Activated CD4-positive, alpha-beta T cell treated with anti-CD3 and anti-CD28 coated beads, Interleukin-10, Interleukin-2, amounts not matched to agents 100 ng/mL and 50 ng/mL, durations not matched to agents 16 hours and 8 hours (primary cell): Measurements from ENCODE around the gene SELENOW.
"Not testable (repeated sequence)": the region's sequence is repeated elsewhere in the genome, so short reads cannot be mapped to it uniquely, and the experiment has no call there.

Experiments
- DNase-seq: peaks from one replicate; pipeline ENCODE4 v3.0.0-alpha.2; 2020

SELENOW gene

GRCh38 chr19:47778049-47778953, at the start of gene SELENOW:
Gene SELENOW, plus strand, starts transcription at chr19:47778703. Its CDS starts 83 bp downstream, at chr19:47778786.
- DNase-seq = peak; percentile 87

GRCh38 chr19:47729468-47729798, 49.1 kb upstream of the SELENOW start:
- DNase-seq = no peak

GRCh38 chr19:47729799-47730520, 48.5 kb upstream of the SELENOW start:
- DNase-seq = peak; percentile 60

- DNase-seq = no peak
These were observed 48.0 kb upstream of the SELENOW start for GRCh38 chr19:47730521-47730889.

- DNase-seq = no peak
These were observed 47.6 kb upstream of the SELENOW start for GRCh38 chr19:47730910-47731309.

GRCh38 chr19:47735131-47735530, 43.4 kb upstream of the SELENOW start:
- no peak for DNase-seq

GRCh38 chr19:47740866-47741519, 37.5 kb upstream of the SELENOW start:
- DNase-seq = no peak

GRCh38 chr19:47741544-47742140, 36.9 kb upstream of the SELENOW start:
- DNase-seq = no peak

GRCh38 chr19:47742634-47743033, 35.9 kb upstream of the SELENOW start:
- no peak for DNase-seq

- peak; percentile 98 for DNase-seq
These were observed 33.2 kb upstream of the SELENOW start, which contains the start of gene NOP53 for GRCh38 chr19:47745010-47745901. Gene NOP53, plus strand, starts transcription at chr19:47745546. Its CDS starts 14 bp downstream, at chr19:47745560.

- DNase-seq = not testable (repeated sequence)
These were observed 32.4 kb upstream of the SELENOW start for GRCh38 chr19:47746129-47746528.

- DNase-seq = peak; percentile 27
These were observed 29.2 kb upstream of the SELENOW start for GRCh38 chr19:47749326-47749725.

GRCh38 chr19:47750752-47751151, 27.8 kb upstream of the SELENOW start:
- DNase-seq = no peak

- no peak for DNase-seq
These were observed 25.9 kb upstream of the SELENOW start for GRCh38 chr19:47752440-47753211.

- DNase-seq = no peak
These were observed 24.1 kb upstream of the SELENOW start for GRCh38 chr19:47754206-47755064.

- DNase-seq = no peak
These were observed 23.3 kb upstream of the SELENOW start for GRCh38 chr19:47755065-47755761.

- DNase-seq = no peak
These were observed 22.5 kb upstream of the SELENOW start for GRCh38 chr19:47755762-47756626.

GRCh38 chr19:47756627-47756929, 21.9 kb upstream of the SELENOW start:
- no peak for DNase-seq
